Kidney epithelial cell (primary cell): Measurements from ENCODE around the gene SPTBN2. TPM values are rescaled to one million over a fixed set of nuclear protein-coding genes. Genes with fewer than 3 reads are reported as not detected.

Experiments used
- DNase-seq: peaks from one replicate; pipeline ENCODE4 v3.0.0-alpha.2; 2010; ENCODE audit warnings: low read depth
- H3K27me3 ChIP-seq: 2 replicates; pipeline ENCODE4 v1.6.0; 2011; ENCODE audit warnings: low read length; ENCODE audit not compliant: control insufficient read depth, insufficient read depth
- H3K36me3 ChIP-seq: 2 replicates; pipeline ENCODE4 v1.5.1; 2011; ENCODE audit warnings: low read length; ENCODE audit not compliant: control insufficient read depth, insufficient read depth
- H3K4me3 ChIP-seq: 2 replicates; pipeline ENCODE4 v1.5.1; 2011; ENCODE audit warnings: low read depth, mild to moderate bottlenecking, control low read depth, low read length
- CTCF ChIP-seq: IDR thresholded peaks from 2 replicates; pipeline ENCODE4 v1.5.1; 2011; ENCODE audit warnings: mild to moderate bottlenecking, moderate library complexity, low read length, control low read depth, inconsistent platforms; ENCODE audit not compliant: insufficient read depth, poor library complexity, severe bottlenecking
- total RNA-seq: library from RNA; depleted of rRNA; stranded (reverse); fragments of >200 nt; gene quantifications from 2 replicates; pipeline ENCODE4 v1.2.3, GENCODE V29; 2015

The SPTBN2 gene
- total RNA-seq, 1 donor from 2014 or later: 79.4 TPM

DNA sequence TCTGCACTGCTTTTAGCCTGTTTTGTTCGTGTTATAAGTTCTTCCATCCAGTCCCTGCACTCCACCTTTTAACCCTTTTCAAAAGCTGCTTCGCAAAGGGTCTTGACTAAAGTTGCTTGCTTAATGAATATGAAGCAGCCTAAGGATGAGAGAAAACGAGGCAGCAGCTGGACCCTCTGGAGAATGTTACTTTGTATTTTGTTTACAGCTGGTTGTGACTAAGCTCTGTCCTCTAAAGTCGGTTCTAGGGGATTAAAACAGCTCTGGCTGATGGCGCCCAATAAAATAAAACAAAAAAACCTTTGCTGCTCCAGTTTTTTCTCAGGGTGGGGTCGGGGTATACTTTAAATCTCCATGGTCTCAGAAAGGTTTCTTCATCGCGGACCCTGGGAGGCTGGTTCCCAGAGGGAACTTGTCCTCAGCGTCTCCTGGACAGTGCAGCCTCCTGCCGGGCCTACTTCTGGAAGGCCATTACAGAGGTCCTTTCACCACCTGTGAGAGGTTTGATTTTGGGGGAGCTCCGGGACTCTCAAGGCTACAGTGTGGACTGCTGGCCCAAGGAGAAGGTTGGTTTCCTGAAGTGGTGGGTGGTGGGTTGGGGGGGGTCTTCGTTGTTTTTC lies 91.3 kb downstream of the SPTBN2 start:
- no peaks in the 10 kb centered on the region for H3K36me3 ChIP-seq
- H3K27me3 ChIP-seq: no peaks in the 10 kb centered on the region
- DNase-seq: no peak
- H3K4me3 ChIP-seq: peak overlapping the region; percentile 31
- no peak for TF ChIP-seq CTCF

DNA sequence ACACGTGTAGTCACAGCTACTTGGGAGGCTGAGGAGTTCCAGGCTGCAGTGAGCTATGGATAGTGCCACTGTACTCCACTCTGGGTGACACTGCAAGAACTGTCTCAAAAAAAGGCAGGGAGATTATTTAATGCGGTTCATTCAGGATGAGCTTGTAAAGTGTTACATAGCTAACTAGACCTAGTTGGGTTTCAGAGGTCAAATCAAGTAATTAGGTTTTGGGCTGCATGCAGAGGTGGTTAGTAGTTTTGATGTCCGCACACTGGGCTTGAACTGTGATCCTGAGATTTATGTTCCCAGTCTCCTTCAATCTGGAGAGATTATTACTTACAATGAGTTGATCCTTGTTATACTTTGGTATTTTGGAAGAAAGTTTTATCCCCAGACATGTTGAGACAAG lies 92.6 kb downstream of the SPTBN2 start:
- Histone ChIP-seq H3K36me3 (no peaks in the 10 kb centered on the region), H3K4me3 (no peak overlapping the region), H3K27me3 (no peaks in the 10 kb centered on the region)
- no peak for DNase-seq
- no peak for TF ChIP-seq CTCF

Other genes with a start within 250 kb of the SPTBN2 start
- 84.6 and 108 TPM in 2 replicates for gene DPP3, start 248.8 kb downstream of the SPTBN2 start, total RNA-seq
- gene BBS1, start 218.6 kb downstream of the SPTBN2 start, total RNA-seq: 31.7 and 39.6 TPM in 2 replicates
- 22.0 and 22.4 TPM in 2 replicates for gene ZDHHC24, start 183.2 kb downstream of the SPTBN2 start, total RNA-seq
- not detected in 2 replicates for gene ACTN3, start 182.3 kb downstream of the SPTBN2 start, total RNA-seq
- gene CTSF, start 160.6 kb downstream of the SPTBN2 start, total RNA-seq: 21.0 and 25.1 TPM in 2 replicates
- 0.58 and 0.75 TPM in 2 replicates for gene CCDC87, start 136.2 kb downstream of the SPTBN2 start, total RNA-seq
- 20.6 and 21.8 TPM in 2 replicates for gene CCS, start 136.0 kb downstream of the SPTBN2 start, total RNA-seq
- gene RBM14, start 112.6 kb downstream of the SPTBN2 start, total RNA-seq: 49.9 and 64.6 TPM in 2 replicates
- 168 and 174 TPM in 2 replicates for gene RBM4, start 90.5 kb downstream of the SPTBN2 start, total RNA-seq
- gene RBM4B, start 51.3 kb downstream of the SPTBN2 start, total RNA-seq: 17.4 and 17.8 TPM in 2 replicates
- 45.2 and 52.7 TPM in 2 replicates for gene RCE1, start 114.2 kb upstream of the SPTBN2 start, total RNA-seq
- 53.5 and 72.3 TPM in 2 replicates for gene LRFN4, start 127.8 kb upstream of the SPTBN2 start, total RNA-seq
- 9.5 and 10.1 TPM in 2 replicates for gene PC, start 229.2 kb upstream of the SPTBN2 start, total RNA-seq
- not detected in 2 replicates for gene C11orf86, start 246.1 kb upstream of the SPTBN2 start, total RNA-seq